C4-2B (cell line): ENCODE data around the gene MECP2.

Experiments
- H3K27ac ChIP-seq: fragments of 450-650 bp; 2 replicates; pipeline ENCODE4 v1.5.1; 2017
- CTCF ChIP-seq: fragments of 450-650 bp; conservative IDR thresholded peaks from 2 replicates; pipeline ENCODE4 v1.5.1; 2017; ENCODE audit warnings: mild to moderate bottlenecking
- ZFX ChIP-seq: fragments of 450-650 bp; IDR thresholded peaks from 2 replicates; pipeline ENCODE4 v1.6.1; 2017

Gene MECP2

GRCh38 chrX:154010330-154011087 is 87.0 kb downstream of the MECP2 start:
- H3K27ac ChIP-seq = no peak overlapping the region
- TF ChIP-seq CTCF (no peak), ZFX (no peak)

- TF ChIP-seq ZFX (no peak), CTCF (no peak)
- H3K27ac ChIP-seq = no peak overlapping the region
Observed at GRCh38 chrX:154008521-154008920, 89.0 kb downstream of the MECP2 start.

- TF ChIP-seq CTCF (no peak), ZFX (no peak)
- H3K27ac ChIP-seq = no peak overlapping the region
Observed at GRCh38 chrX:154006947-154007346, 90.6 kb downstream of the MECP2 start.

GRCh38 chrX:154004315-154004714 is 93.2 kb downstream of the MECP2 start:
- TF ChIP-seq ZFX (no peak), CTCF (no peak)
- H3K27ac ChIP-seq = no peak overlapping the region

- no peak for TF ChIP-seq ZFX
- no peak for TF ChIP-seq CTCF
- H3K27ac ChIP-seq = no peak overlapping the region
Observed at GRCh38 chrX:154002215-154002719, 95.2 kb downstream of the MECP2 start.

- TF ChIP-seq CTCF (no peak), ZFX (no peak)
- peak overlapping the region; percentile 60 for H3K27ac ChIP-seq
Observed at GRCh38 chrX:154000051-154000450, 97.5 kb downstream of the MECP2 start.

- H3K27ac ChIP-seq = peak overlapping the region; percentile 60
- no peak for TF ChIP-seq CTCF
Observed at GRCh38 chrX:153999359-154000037, 98.0 kb downstream of the MECP2 start.
